ENCODE measurements around the gene ERG28.
"Not testable (repeated sequence)": the region's sequence is repeated elsewhere in the genome, so short reads cannot be mapped to it uniquely, and the experiment has no call there.

The ERG28 gene

GRCh38 chr14:75615200-75615599 lies 45.5 kb downstream of the ERG28 start:
- no peak for DNase-seq

GRCh38 chr14:75614179-75614578 lies 46.5 kb downstream of the ERG28 start:
- DNase-seq, result no peak

- no peak for DNase-seq
Measured at GRCh38 chr14:75612157-75612556, 48.5 kb downstream of the ERG28 start.

- DNase-seq, result no peak
Measured at GRCh38 chr14:75610834-75611233, 49.8 kb downstream of the ERG28 start.

GRCh38 chr14:75609606-75610475 lies 50.8 kb downstream of the ERG28 start:
- no peak for DNase-seq

- DNase-seq, result no peak
Measured at GRCh38 chr14:75609116-75609515, 51.6 kb downstream of the ERG28 start.

GRCh38 chr14:75607842-75608640 lies 52.6 kb downstream of the ERG28 start:
- no peak for DNase-seq

GRCh38 chr14:75607044-75607443 lies 53.6 kb downstream of the ERG28 start:
- DNase-seq, result no peak

- DNase-seq, result no peak
Measured at GRCh38 chr14:75605916-75606315, 54.8 kb downstream of the ERG28 start.

- no peak for DNase-seq
Measured at GRCh38 chr14:75604979-75605851, 55.5 kb downstream of the ERG28 start.

- DNase-seq, result no peak
Measured at GRCh38 chr14:75602503-75602902, 58.2 kb downstream of the ERG28 start.

GRCh38 chr14:75601061-75601460 lies 59.6 kb downstream of the ERG28 start:
- DNase-seq, result not testable (repeated sequence)

GRCh38 chr14:75600100-75600499 lies 60.6 kb downstream of the ERG28 start:
- DNase-seq, result not testable (repeated sequence)
